ENCODE measurements around the gene CUL1. TPM values are rescaled to one million over a fixed set of nuclear protein-coding genes. Genes with fewer than 3 reads are reported as not detected.
A peak's percentile ranks its signal among the peaks of the same experiment; 100 is the strongest.

The CUL1 gene
- total and polyA plus RNA-seq, 3 experiments from 2014 or later = 58.3 to 93.4 (median 92.2) TPM

DNA sequence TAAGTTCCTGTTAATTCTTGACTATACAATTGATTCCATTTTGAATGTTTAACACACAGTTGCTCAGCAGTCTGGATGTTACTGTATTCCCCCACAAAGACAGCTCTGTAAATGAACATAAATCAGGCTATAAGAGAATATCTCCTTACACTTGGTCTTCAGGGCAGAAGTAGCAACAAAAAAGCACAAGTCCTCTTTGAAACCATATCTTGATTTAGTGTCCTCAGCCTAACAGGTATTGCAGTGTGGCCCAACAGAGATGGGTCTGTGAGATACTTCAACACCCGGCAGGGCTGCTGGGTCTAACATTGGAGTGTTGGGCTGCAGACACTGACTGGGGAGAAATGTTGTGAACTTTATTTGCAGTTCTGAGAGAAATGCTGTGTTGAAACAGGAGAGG is 75.8 kb downstream of the CUL1 start:
- Mint-ChIP-seq H3K27me3 (no peaks in the 10 kb centered on the region), H3K36me3 (peaks cover 0 to 65% (median 13%) of the 10 kb centered on the region in 3 donors), H3K4me3 (no peak overlapping the region), H3K27ac (peak overlapping the region in 5 of 8 donors; percentile 13 to 88 (median 32)), H3K9me3 (no peaks in the 10 kb centered on the region), H3K4me1 (peaks cover 37 to 47% (median 40%) of the 10 kb centered on the region in 3 donors)
- POLR2A ChIA-PET = interaction anchor here (1.3 kb wide), 1 partner anchor 76 kb away, joined by 3 read pairs; no protein-coding TSS in a partner anchor
- no peak for DNase-seq
- H3K4me3 ChIP-seq (ENCODE audit: low read length) = no peak overlapping the region
- CTCF ChIA-PET = interaction anchor here (1.4 to 1.7 kb wide), 2 partner anchors 10 to 188 kb away, joined by 3 to 5 read pairs; no protein-coding TSS in a partner anchor
- H3K27ac ChIP-seq (ENCODE audit: low read depth, low read length) = no peak overlapping the region
- H3K4me1 ChIP-seq (ENCODE audit: insufficient read depth, low read length) = peaks cover 23% of the 10 kb centered on the region
- no peaks in the 10 kb centered on the region for H3K9me3 ChIP-seq (ENCODE audit: low read length)
- H3K36me3 ChIP-seq (ENCODE audit: insufficient read depth, low read length) = peaks cover 11% of the 10 kb centered on the region
- H3K27me3 ChIP-seq (ENCODE audit: insufficient read depth, low read length, poor library complexity, severe bottlenecking) = no peaks in the 10 kb centered on the region

- no peak overlapping the region for H3K27ac ChIP-seq (ENCODE audit: low read depth, low read length)
- H3K4me3 ChIP-seq (ENCODE audit: low read length) = no peak overlapping the region
- no peaks in the 10 kb centered on the region for H3K27me3 Mint-ChIP-seq
- peaks cover 6 to 85% (median 28%) of the 10 kb centered on the region in 3 donors for H3K36me3 Mint-ChIP-seq
- H3K9me3 Mint-ChIP-seq = no peaks in the 10 kb centered on the region
- no peak for DNase-seq
- POLR2A ChIA-PET = no interaction called here
- no peaks in the 10 kb centered on the region for H3K9me3 ChIP-seq (ENCODE audit: low read length)
- no peak overlapping the region for H3K4me3 Mint-ChIP-seq
- peaks cover 0 to 7% (median 7%) of the 10 kb centered on the region in 3 donors for H3K4me1 Mint-ChIP-seq
- peaks cover 39% of the 10 kb centered on the region for H3K36me3 ChIP-seq (ENCODE audit: insufficient read depth, low read length)
- no peaks in the 10 kb centered on the region for H3K27me3 ChIP-seq (ENCODE audit: insufficient read depth, low read length, poor library complexity, severe bottlenecking)
- no peaks in the 10 kb centered on the region for H3K4me1 ChIP-seq (ENCODE audit: insufficient read depth, low read length)
- no peak overlapping the region for H3K27ac Mint-ChIP-seq
- CTCF ChIA-PET = interaction anchor here (0.5 kb wide), 1 partner anchor 459 kb away, joined by 3 read pairs; no protein-coding TSS in a partner anchor
Observed at GRCh38 chr7:148782757-148783456, 84.2 kb downstream of the CUL1 start.

DNA sequence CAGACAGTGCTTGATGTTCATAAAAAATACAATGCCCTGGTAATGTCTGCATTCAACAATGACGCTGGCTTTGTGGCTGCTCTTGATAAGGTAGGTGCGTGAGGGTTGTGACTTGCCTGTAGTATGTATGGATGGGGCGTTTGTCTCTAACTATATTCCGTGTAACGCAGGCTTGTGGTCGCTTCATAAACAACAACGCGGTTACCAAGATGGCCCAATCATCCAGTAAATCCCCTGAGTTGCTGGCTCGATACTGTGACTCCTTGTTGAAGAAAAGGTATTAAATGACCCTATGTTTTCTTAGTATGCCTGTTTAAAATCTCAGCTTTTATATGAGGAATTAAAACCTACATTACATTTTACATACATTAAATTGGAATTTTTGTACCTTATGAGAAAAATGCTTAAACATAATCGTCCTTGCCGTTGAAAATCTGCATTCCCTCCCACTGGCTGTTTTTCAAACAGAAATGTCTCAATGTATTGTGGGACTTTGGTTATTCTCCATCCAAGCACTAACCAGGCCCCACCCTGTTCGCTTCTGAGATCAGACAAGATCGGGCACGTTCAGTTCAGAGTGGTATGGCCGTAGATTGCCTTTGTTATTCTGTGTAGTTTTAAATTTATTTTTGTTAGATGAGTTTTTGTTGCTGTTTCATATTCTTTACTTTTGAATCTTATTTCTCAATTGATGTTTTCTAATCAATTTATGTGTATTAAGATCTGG is 85.3 kb downstream of the CUL1 start:
- H3K9me3 Mint-ChIP-seq = no peaks in the 10 kb centered on the region
- CTCF ChIA-PET = no interaction called here

GRCh38 chr7:148787571-148788295 is 89.0 kb downstream of the CUL1 start:
- H3K27me3 ChIP-seq (ENCODE audit: insufficient read depth, low read length, poor library complexity, severe bottlenecking) = no peaks in the 10 kb centered on the region

More for the DNA sequence above, 85.3 kb downstream of the CUL1 start:
- H3K4me1 Mint-ChIP-seq = peaks cover 0 to 7% (median 7%) of the 10 kb centered on the region in 3 donors
- no peak overlapping the region for H3K27ac ChIP-seq (ENCODE audit: low read depth, low read length)
- POLR2A ChIA-PET = no interaction called here
- no peaks in the 10 kb centered on the region for H3K9me3 ChIP-seq (ENCODE audit: low read length)
- no peaks in the 10 kb centered on the region for H3K27me3 ChIP-seq (ENCODE audit: insufficient read depth, low read length, poor library complexity, severe bottlenecking)
- no peak overlapping the region for H3K27ac Mint-ChIP-seq
- no peak overlapping the region for H3K4me3 ChIP-seq (ENCODE audit: low read length)
- H3K36me3 ChIP-seq (ENCODE audit: insufficient read depth, low read length) = peaks cover 44% of the 10 kb centered on the region
- no peaks in the 10 kb centered on the region for H3K4me1 ChIP-seq (ENCODE audit: insufficient read depth, low read length)
- H3K4me3 Mint-ChIP-seq = no peak overlapping the region
- peaks cover 13 to 85% (median 25%) of the 10 kb centered on the region in 3 donors for H3K36me3 Mint-ChIP-seq
- no peaks in the 10 kb centered on the region for H3K27me3 Mint-ChIP-seq
- no peak for DNase-seq

DNA sequence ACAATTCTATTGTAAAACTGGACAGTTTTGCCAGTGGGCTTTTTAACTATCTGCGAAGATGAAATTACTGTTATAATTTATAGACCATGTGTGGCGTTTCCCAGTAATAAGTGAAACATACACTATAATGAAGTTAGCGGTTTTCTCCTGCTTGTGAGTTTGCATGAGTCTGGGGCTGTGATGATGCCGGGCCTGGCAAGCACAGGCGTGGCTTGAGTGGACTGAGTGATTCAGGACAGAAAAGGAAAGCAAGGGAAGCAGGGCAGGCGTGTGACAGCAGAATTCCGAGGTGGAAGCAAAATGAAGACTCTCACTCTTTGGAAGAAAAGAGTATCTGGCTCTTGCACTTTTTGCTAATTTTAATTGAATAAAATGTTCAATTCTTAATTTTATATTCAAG is 90.5 kb downstream of the CUL1 start:
- Mint-ChIP-seq H3K9me3 (no peaks in the 10 kb centered on the region), H3K36me3 (peaks cover 11 to 95% (median 29%) of the 10 kb centered on the region in 3 donors), H3K4me3 (no peak overlapping the region), H3K27me3 (no peaks in the 10 kb centered on the region), H3K27ac (peak overlapping the region in 1 of 8 donors; percentile 38), H3K4me1 (peaks cover 0 to under 1% (median 0%) of the 10 kb centered on the region in 3 donors)
- no peaks in the 10 kb centered on the region for H3K27me3 ChIP-seq (ENCODE audit: insufficient read depth, low read length, poor library complexity, severe bottlenecking)
- peaks cover 67% of the 10 kb centered on the region for H3K36me3 ChIP-seq (ENCODE audit: insufficient read depth, low read length)
- H3K9me3 ChIP-seq (ENCODE audit: low read length) = no peaks in the 10 kb centered on the region
- H3K4me3 ChIP-seq (ENCODE audit: low read length) = no peak overlapping the region
- no peak for DNase-seq
- ChIA-PET POLR2A (no interaction called here), CTCF (no interaction called here)
- no peak overlapping the region for H3K27ac ChIP-seq (ENCODE audit: low read depth, low read length)
- H3K4me1 ChIP-seq (ENCODE audit: insufficient read depth, low read length) = no peaks in the 10 kb centered on the region

More at GRCh38 chr7:148787571-148788295, 89.0 kb downstream of the CUL1 start:
- Mint-ChIP-seq H3K4me3 (no peak overlapping the region), H3K4me1 (peaks cover 0 to 7% (median 0%) of the 10 kb centered on the region in 3 donors), H3K27me3 (no peaks in the 10 kb centered on the region), H3K36me3 (peaks cover 17 to 93% (median 28%) of the 10 kb centered on the region in 3 donors), H3K9me3 (no peaks in the 10 kb centered on the region), H3K27ac (peak overlapping the region in 1 of 8 donors; percentile 56)
- ChIA-PET POLR2A (no interaction called here), CTCF (interaction anchor here (1.3 kb wide), 1 partner anchor 179 kb away, joined by 4 read pairs; no protein-coding TSS in a partner anchor)
- H3K4me1 ChIP-seq (ENCODE audit: insufficient read depth, low read length) = no peaks in the 10 kb centered on the region
- H3K9me3 ChIP-seq (ENCODE audit: low read length) = no peaks in the 10 kb centered on the region
- H3K4me3 ChIP-seq (ENCODE audit: low read length) = no peak overlapping the region
- H3K36me3 ChIP-seq (ENCODE audit: insufficient read depth, low read length) = peaks cover 55% of the 10 kb centered on the region
- no peak overlapping the region for H3K27ac ChIP-seq (ENCODE audit: low read depth, low read length)
- DNase-seq = no peak

DNA sequence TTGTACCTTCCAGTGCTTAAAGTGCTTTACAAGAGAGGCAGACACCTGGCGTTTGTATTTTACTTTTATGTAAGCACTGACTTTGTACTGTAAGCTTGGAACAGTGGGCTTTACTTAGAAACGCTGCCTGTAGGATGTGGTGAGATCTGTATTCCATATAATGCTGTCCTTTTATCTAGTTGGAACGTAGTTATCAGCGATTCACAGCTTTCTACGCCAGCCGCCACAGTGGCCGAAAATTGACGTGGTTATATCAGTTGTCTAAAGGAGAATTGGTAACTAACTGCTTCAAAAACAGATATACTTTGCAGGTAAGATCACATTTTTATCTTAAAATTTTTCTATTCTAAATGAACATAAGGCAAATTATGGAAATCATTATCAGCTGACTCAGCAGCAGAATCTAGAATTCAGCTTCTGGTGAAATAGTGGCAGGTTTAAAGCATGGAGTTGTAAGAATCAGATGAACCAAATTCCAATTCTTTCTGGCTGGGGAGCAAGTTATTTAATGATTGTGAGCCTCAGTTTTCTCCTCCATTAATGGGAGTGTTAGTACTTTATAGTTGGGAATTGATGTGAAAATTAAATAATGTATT is 91.5 kb downstream of the CUL1 start:
- POLR2A ChIA-PET = no interaction called here
- Mint-ChIP-seq H3K4me3 (no peak overlapping the region), H3K27me3 (no peaks in the 10 kb centered on the region), H3K36me3 (peaks cover 11 to 93% (median 29%) of the 10 kb centered on the region in 3 donors), H3K9me3 (no peaks in the 10 kb centered on the region), H3K27ac (no peak overlapping the region), H3K4me1 (no peaks in the 10 kb centered on the region)
- Histone ChIP-seq H3K4me3 (ENCODE audit: low read length) (no peak overlapping the region), H3K36me3 (ENCODE audit: insufficient read depth, low read length) (peaks cover 71% of the 10 kb centered on the region), H3K27me3 (ENCODE audit: insufficient read depth, low read length, poor library complexity, severe bottlenecking) (no peaks in the 10 kb centered on the region), H3K9me3 (ENCODE audit: low read length) (no peaks in the 10 kb centered on the region), H3K4me1 (ENCODE audit: insufficient read depth, low read length) (no peaks in the 10 kb centered on the region), H3K27ac (ENCODE audit: low read depth, low read length) (no peak overlapping the region)
- CTCF ChIA-PET = no interaction called here
- no peak for DNase-seq

- Mint-ChIP-seq H3K9me3 (no peaks in the 10 kb centered on the region), H3K4me3 (no peak overlapping the region), H3K27ac (no peak overlapping the region), H3K36me3 (peaks cover 11 to 91% (median 29%) of the 10 kb centered on the region in 3 donors), H3K4me1 (no peaks in the 10 kb centered on the region), H3K27me3 (no peaks in the 10 kb centered on the region)
- H3K4me3 ChIP-seq (ENCODE audit: low read length) = no peak overlapping the region
- H3K4me1 ChIP-seq (ENCODE audit: insufficient read depth, low read length) = no peaks in the 10 kb centered on the region
- H3K27me3 ChIP-seq (ENCODE audit: insufficient read depth, low read length, poor library complexity, severe bottlenecking) = no peaks in the 10 kb centered on the region
- ChIA-PET CTCF (no interaction called here), POLR2A (no interaction called here)
- no peaks in the 10 kb centered on the region for H3K9me3 ChIP-seq (ENCODE audit: low read length)
- no peak for DNase-seq
- H3K27ac ChIP-seq (ENCODE audit: low read depth, low read length) = no peak overlapping the region
- H3K36me3 ChIP-seq (ENCODE audit: insufficient read depth, low read length) = peaks cover 73% of the 10 kb centered on the region
Observed at GRCh38 chr7:148790850-148791249, 92.1 kb downstream of the CUL1 start.
